Liver (tissue), 9 donors: ENCODE measurements around the gene ZNF502. TPM values are rescaled to one million over a fixed set of nuclear protein-coding genes. Genes with fewer than 3 reads are reported as not detected.
"Not testable (repeated sequence)": the region's sequence is repeated elsewhere in the genome, so short reads cannot be mapped to it uniquely, and the experiment has no call there.

Experiments
- DNase-seq: peaks from one replicate; pipeline ENCODE4 v3.0.0-alpha.2; 2017; ENCODE audit warnings: low spot score
- H3K27ac ChIP-seq, 2 donors: one replicate each; pipeline ENCODE4 v1.7.0; 2013; ENCODE audit warnings: inconsistent platforms in 2 of 2, low read length in 2 of 2, control low read depth in 1 of 2, low read depth in 1 of 2, mild to moderate bottlenecking in 1 of 2
- H3K27me3 ChIP-seq, 4 donors: one replicate each; pipeline versions ENCODE4 v1.6.1 to v1.7.0; 2013; ENCODE audit warnings: low read length in 3 of 4, inconsistent platforms in 1 of 4, mild to moderate bottlenecking in 1 of 4, moderate library complexity in 1 of 4; ENCODE audit not compliant: control insufficient read depth in 4 of 4, insufficient read depth in 4 of 4
- H3K36me3 ChIP-seq, 4 donors: one replicate each; pipeline versions ENCODE4 v1.6.1 to v1.7.0; 2013; ENCODE audit warnings: low read length in 3 of 4, mild to moderate bottlenecking in 3 of 4, low read depth in 1 of 4, moderate library complexity in 1 of 4; ENCODE audit not compliant: control insufficient read depth in 4 of 4, insufficient read depth in 3 of 4
- H3K4me1 ChIP-seq, 4 donors: one replicate each; pipeline versions ENCODE4 v1.6.1 to v1.7.0; 2013; ENCODE audit warnings: low read length in 3 of 4, mild to moderate bottlenecking in 3 of 4, moderate library complexity in 1 of 4; ENCODE audit not compliant: control insufficient read depth in 4 of 4, insufficient read depth in 4 of 4
- H3K4me3 ChIP-seq, 3 donors: one replicate each; pipeline versions ENCODE4 v1.6.1 to v1.7.0; 2013; ENCODE audit warnings: low read length in 3 of 3, control low read depth in 1 of 3, low read depth in 1 of 3, mild to moderate bottlenecking in 1 of 3
- H3K9ac ChIP-seq, 2 donors: one replicate each; pipeline ENCODE4 v1.7.0; 2013; ENCODE audit warnings: low read length in 2 of 2, mild to moderate bottlenecking in 2 of 2, moderate library complexity in 2 of 2, control low read depth in 1 of 2, low read depth in 1 of 2
- H3K9me3 ChIP-seq, 4 donors: one replicate each; pipeline versions ENCODE4 v1.6.1 to v1.7.0; 2013; ENCODE audit warnings: low read length in 3 of 4; ENCODE audit not compliant: control insufficient read depth in 4 of 4
- EGR1 ChIP-seq, 2 donors: IDR thresholded peaks; 2 replicates each; pipeline ENCODE4 v1.6.1; 2016 to 2018; ENCODE audit warnings: antibody characterized with exemption in 2 of 2, low read depth in 2 of 2
- FOXA1 ChIP-seq: IDR thresholded peaks from 2 replicates; pipeline ENCODE4 v1.6.1; 2016; ENCODE audit warnings: antibody characterized with exemption
- GABPA ChIP-seq, 2 donors: IDR thresholded peaks in 1 of 2; conservative IDR thresholded peaks in 1 of 2; 2 replicates each; pipeline ENCODE4 v1.6.1; 2016; ENCODE audit warnings: antibody characterized with exemption in 2 of 2, mild to moderate bottlenecking in 1 of 2, moderate library complexity in 1 of 2
- HNF4A ChIP-seq, 2 donors: conservative IDR thresholded peaks; 2 replicates each; pipeline ENCODE4 v1.6.1; 2016; ENCODE audit warnings: antibody characterized with exemption in 2 of 2, mild to moderate bottlenecking in 2 of 2
- NR2F2 ChIP-seq: IDR thresholded peaks from 2 replicates; pipeline ENCODE4 v1.6.1; 2016; ENCODE audit warnings: antibody characterized with exemption
- RAD21 ChIP-seq, 2 donors: IDR thresholded peaks; 2 replicates each; pipeline ENCODE4 v1.6.1; 2016; ENCODE audit warnings: antibody characterized with exemption in 2 of 2, mild to moderate bottlenecking in 2 of 2
- SP1 ChIP-seq: IDR thresholded peaks from 2 replicates; pipeline ENCODE4 v1.6.1; 2018; ENCODE audit warnings: antibody characterized with exemption, mild to moderate bottlenecking
- TAF1 ChIP-seq: conservative IDR thresholded peaks from 2 replicates; pipeline ENCODE4 v1.6.1; 2016; ENCODE audit warnings: antibody characterized with exemption, mild to moderate bottlenecking
- WGBS: extraction: QIAGEN DNeasy Blood & Tissue Kit; methylation state at CpG from one replicate; pipeline ENCODE4 v1.1.7; 2013; 5-methylcytosine and 5-hydroxymethylcytosine counted together
- polyA plus RNA-seq, 2 donors: library from polyadenylated mRNA; stranded (reverse) in 1 of 2; unstranded in 1 of 2; fragments of 200-250 nt in 1 of 2; fragments of >200 nt in 1 of 2; fragmentation: Nextera tagmentation in 1 of 2; extraction: Ambion mirVana in 1 of 2; gene quantifications; one replicate each; pipeline versions ENCODE4 v1.2.1 to v1.2.3, GENCODE V29; 2013 to 2015
- total RNA-seq, 2 donors: library from RNA; depleted of rRNA; stranded (reverse); fragments of >200 nt; gene quantifications; one replicate each; pipeline ENCODE4 v1.2.3, GENCODE V29; 2014
- TF ChIP-seq, protein P1 (sequence below): fragments of 150-350 bp; IDR thresholded peaks from 2 replicates; pipeline ENCODE4 v1.5.1; 2017; ENCODE audit warnings: improper control_type of control experiment, low read depth, low read length; ENCODE audit not compliant: missing input control
- TF ChIP-seq, protein P2 (sequence below): IDR thresholded peaks from 2 replicates; pipeline ENCODE4 v1.6.1; 2016; ENCODE audit warnings: antibody characterized with exemption
- donor health status: healthy.
- donor health status: healthy.
- donor health status: healthy.
- donor health status: healthy.
- donor health status: healthy.

The ZNF502 gene
- total and polyA plus RNA-seq, 4 donors, result 0.75 to 2.1 (median 1.3) TPM

DNA sequence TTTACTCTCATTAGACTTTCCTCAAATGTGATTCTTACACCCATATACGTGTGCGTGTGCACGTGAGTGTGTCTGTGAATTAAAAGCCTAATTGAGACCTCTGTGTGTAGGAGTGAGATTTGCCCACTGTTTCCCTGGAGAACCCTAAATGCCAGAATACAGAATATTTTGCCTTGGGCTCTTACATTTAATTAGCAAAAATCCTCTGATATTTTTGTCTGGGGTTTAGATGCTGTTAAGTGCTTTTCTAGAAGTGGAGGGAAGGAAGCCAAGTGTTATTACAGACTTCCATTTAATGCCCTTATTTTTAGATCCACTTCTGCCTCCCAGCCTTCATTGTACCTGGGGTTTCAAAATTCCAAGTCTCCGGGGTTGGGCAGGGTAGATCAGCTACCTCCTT, 46.1 kb upstream of the ZNF502 start:
- no peak for DNase-seq
- no peak overlapping the region for H3K9ac ChIP-seq
- TF ChIP-seq GABPA (IDR thresholded peaks at IDR 0.05 in 1 of 2, conservative IDR thresholded peaks at IDR 0.05 in 1 of 2), result no peak
- TF ChIP-seq, protein P1, sequence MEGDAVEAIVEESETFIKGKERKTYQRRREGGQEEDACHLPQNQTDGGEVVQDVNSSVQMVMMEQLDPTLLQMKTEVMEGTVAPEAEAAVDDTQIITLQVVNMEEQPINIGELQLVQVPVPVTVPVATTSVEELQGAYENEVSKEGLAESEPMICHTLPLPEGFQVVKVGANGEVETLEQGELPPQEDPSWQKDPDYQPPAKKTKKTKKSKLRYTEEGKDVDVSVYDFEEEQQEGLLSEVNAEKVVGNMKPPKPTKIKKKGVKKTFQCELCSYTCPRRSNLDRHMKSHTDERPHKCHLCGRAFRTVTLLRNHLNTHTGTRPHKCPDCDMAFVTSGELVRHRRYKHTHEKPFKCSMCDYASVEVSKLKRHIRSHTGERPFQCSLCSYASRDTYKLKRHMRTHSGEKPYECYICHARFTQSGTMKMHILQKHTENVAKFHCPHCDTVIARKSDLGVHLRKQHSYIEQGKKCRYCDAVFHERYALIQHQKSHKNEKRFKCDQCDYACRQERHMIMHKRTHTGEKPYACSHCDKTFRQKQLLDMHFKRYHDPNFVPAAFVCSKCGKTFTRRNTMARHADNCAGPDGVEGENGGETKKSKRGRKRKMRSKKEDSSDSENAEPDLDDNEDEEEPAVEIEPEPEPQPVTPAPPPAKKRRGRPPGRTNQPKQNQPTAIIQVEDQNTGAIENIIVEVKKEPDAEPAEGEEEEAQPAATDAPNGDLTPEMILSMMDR, result no peak
- no peak for TF ChIP-seq EGR1 (IDR thresholded peaks at IDR 0.05; ENCODE audit: low read depth in 2 of 2)
- no peak for TF ChIP-seq SP1
- TF ChIP-seq HNF4A (conservative IDR thresholded peaks at IDR 0.05), result no peak
- no peak for TF ChIP-seq NR2F2
- no peak overlapping the region for H3K27ac ChIP-seq
- WGBS, result 91% methylated on average over 4 of the region's 4 CpGs
- H3K4me1 ChIP-seq, result no peaks in the 10 kb centered on the region
- peaks cover 0 to 7% (median 2%) of the 10 kb centered on the region in 4 donors for H3K9me3 ChIP-seq
- H3K27me3 ChIP-seq, result no peaks in the 10 kb centered on the region
- H3K4me3 ChIP-seq, result no peak overlapping the region
- peaks cover 0 to 2% (median 0%) of the 10 kb centered on the region in 4 donors for H3K36me3 ChIP-seq

DNA sequence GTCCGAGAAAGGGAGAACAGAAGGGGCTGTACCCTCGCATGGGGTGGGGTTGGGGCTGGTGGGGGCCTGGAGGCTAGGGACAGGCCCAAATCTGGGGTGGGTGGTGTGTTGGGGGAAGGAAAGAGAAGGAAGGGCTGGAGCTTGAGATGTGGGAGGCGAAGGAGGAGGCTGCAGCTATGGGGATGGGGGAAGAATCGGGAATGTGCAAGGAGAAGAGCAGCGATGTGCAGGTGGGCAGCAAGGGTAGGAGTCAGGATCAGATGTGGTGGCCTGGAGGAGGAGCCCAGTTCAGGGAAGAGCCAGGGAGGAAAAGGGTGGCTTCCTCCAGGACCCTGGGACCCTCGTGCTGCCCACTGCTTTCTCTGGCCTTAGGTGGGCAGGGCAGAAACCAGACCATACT, 42.7 kb upstream of the ZNF502 start:
- 87% methylated on average over 6 of the region's 6 CpGs for WGBS
- Histone ChIP-seq H3K4me3 (no peak overlapping the region), H3K9ac (no peak overlapping the region), H3K36me3 (no peaks in the 10 kb centered on the region), H3K4me1 (no peaks in the 10 kb centered on the region), H3K9me3 (peaks cover 0 to 3% (median 2%) of the 10 kb centered on the region in 4 donors), H3K27ac (no peak overlapping the region), H3K27me3 (no peaks in the 10 kb centered on the region)
- DNase-seq, result no peak
- TF ChIP-seq RAD21 (IDR thresholded peaks at IDR 0.05) (no peak), GABPA (IDR thresholded peaks at IDR 0.05 in 1 of 2, conservative IDR thresholded peaks at IDR 0.05 in 1 of 2) (no peak), SP1 (no peak), TAF1 (no peak)

DNA sequence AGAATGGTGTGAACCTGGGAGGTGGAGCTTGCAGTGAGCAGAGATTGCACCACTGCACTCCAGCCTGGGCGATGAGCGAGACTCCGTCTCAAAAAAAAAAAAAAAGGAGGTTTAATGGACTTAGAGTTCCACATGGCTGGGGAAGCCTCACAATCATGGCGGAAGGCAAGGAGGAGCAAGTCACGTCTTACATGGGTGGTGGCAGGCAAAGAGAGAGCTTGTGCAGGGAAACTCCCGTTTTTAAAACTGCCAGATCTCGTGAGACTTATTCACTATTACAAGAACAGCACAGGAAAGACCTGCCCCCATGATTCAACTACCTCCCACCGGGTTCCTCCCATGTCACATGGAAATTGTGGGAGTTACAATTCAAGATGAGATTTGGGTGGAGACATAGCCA, 39.0 kb upstream of the ZNF502 start:
- H3K9ac ChIP-seq, H3K27me3 ChIP-seq, H3K4me1 ChIP-seq, H3K27ac ChIP-seq, DNase-seq, H3K9me3 ChIP-seq, H3K4me3 ChIP-seq, H3K36me3 ChIP-seq: not testable (repeated sequence)
- WGBS, result 92% methylated on average over 8 of the region's 8 CpGs

DNA sequence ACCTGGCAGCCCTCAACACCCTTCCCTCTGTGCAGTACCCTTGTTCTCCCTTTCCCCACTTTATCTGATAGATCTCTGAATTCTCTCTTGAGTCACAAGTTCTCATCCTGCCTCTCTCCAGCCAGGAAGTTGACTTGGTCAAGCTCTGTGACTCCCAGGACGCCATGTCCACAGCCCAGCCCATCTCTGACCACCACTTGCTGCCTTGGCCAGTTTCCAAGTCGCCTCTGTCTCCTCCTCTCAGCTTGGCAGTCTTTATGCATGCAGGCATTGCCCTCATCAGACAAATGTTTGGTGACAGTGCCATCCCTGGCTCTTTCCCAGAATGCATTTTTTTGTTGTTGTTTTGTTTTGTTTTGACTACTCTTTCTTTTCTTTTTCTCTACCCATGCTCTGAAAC, 38.2 kb upstream of the ZNF502 start:
- 57% methylated on average over 2 of the region's 2 CpGs for WGBS
- H3K9ac ChIP-seq, result no peak overlapping the region
- peaks cover 0 to 4% (median 2%) of the 10 kb centered on the region in 4 donors for H3K9me3 ChIP-seq
- TF ChIP-seq FOXA1, result no peak
- TF ChIP-seq, protein P2, sequence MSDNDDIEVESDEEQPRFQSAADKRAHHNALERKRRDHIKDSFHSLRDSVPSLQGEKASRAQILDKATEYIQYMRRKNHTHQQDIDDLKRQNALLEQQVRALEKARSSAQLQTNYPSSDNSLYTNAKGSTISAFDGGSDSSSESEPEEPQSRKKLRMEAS, result no peak
- TF ChIP-seq, protein P1, result no peak
- no peak overlapping the region for H3K4me3 ChIP-seq
- no peaks in the 10 kb centered on the region for H3K36me3 ChIP-seq
- H3K4me1 ChIP-seq, result no peaks in the 10 kb centered on the region
- H3K27ac ChIP-seq, result no peak overlapping the region
- DNase-seq, result no peak
- no peaks in the 10 kb centered on the region for H3K27me3 ChIP-seq
